HEK293 (cell line): ENCODE measurements around the gene ERMAP.

Experiments used
- CTCF ChIP-seq: fragments of 450-650 bp; formaldehyde crosslinking; IDR thresholded peaks from 2 replicates; pipeline ENCODE4 v1.5.1; 2016; ENCODE audit warnings: missing biosample characterization, missing genetic modification characterization
- GLIS1 ChIP-seq: fragments of 450-650 bp; formaldehyde crosslinking; IDR thresholded peaks from 2 replicates; pipeline ENCODE4 v1.5.1; 2016; ENCODE audit warnings: missing biosample characterization, missing genetic modification characterization
- REST ChIP-seq: fragments of 450-650 bp; formaldehyde crosslinking; IDR thresholded peaks from 2 replicates; pipeline ENCODE4 v1.5.1; 2016; ENCODE audit warnings: missing biosample characterization, missing genetic modification characterization
- SALL2 ChIP-seq: fragments of 450-650 bp; formaldehyde crosslinking; IDR thresholded peaks from 2 replicates; pipeline ENCODE4 v1.5.0; 2017; ENCODE audit warnings: missing biosample characterization, mild to moderate bottlenecking, missing genetic modification characterization, borderline replicate concordance
- SP2 ChIP-seq: fragments of 450-650 bp; formaldehyde crosslinking; IDR thresholded peaks from 2 replicates; pipeline ENCODE4 v1.5.1; 2016; ENCODE audit warnings: missing biosample characterization, missing genetic modification characterization
- WT1 ChIP-seq: fragments of 450-650 bp; formaldehyde crosslinking; IDR thresholded peaks from 2 replicates; pipeline ENCODE4 v1.5.1; 2016; ENCODE audit warnings: missing biosample characterization, missing genetic modification characterization
- ZNF114 ChIP-seq: fragments of 450-650 bp; formaldehyde crosslinking; IDR thresholded peaks from 2 replicates; pipeline ENCODE4 v1.5.0; 2017; ENCODE audit warnings: missing biosample characterization, missing genetic modification characterization
- ZNF19 ChIP-seq: fragments of 450-650 bp; formaldehyde crosslinking; IDR thresholded peaks from 2 replicates; pipeline ENCODE4; 2016; ENCODE audit warnings: missing biosample characterization, missing genetic modification characterization, low read depth
- ZNF239 ChIP-seq: fragments of 450-650 bp; formaldehyde crosslinking; IDR thresholded peaks from 2 replicates; pipeline ENCODE4 v1.5.1; 2016; ENCODE audit warnings: missing biosample characterization, missing genetic modification characterization
- ZNF274 ChIP-seq, 2 experiments: fragments of 200-500 bp in 1 of 2; fragments of 450-650 bp in 1 of 2; sonication (Bioruptor generic) in 1 of 2; formaldehyde crosslinking in 1 of 2; IDR thresholded peaks; 2 replicates each; pipeline versions ENCODE4 v1.5.1 to v1.6.1; 2014 to 2016; ENCODE audit warnings: borderline replicate concordance in 1 of 2, inconsistent platforms in 1 of 2, low read length in 1 of 2, missing biosample characterization in 1 of 2, missing genetic modification characterization in 1 of 2
- ZNF423 ChIP-seq: fragments of 450-650 bp; formaldehyde crosslinking; IDR thresholded peaks from 2 replicates; pipeline ENCODE4 v1.5.1; 2016; ENCODE audit warnings: missing biosample characterization, missing genetic modification characterization
- ZNF48 ChIP-seq: fragments of 450-650 bp; formaldehyde crosslinking; IDR thresholded peaks from 2 replicates; pipeline ENCODE4 v1.5.1; 2016; ENCODE audit warnings: missing biosample characterization, missing genetic modification characterization
- ZNF580 ChIP-seq: fragments of 450-650 bp; formaldehyde crosslinking; IDR thresholded peaks from 2 replicates; pipeline ENCODE4 v1.5.1; 2016; ENCODE audit warnings: missing biosample characterization, missing genetic modification characterization
- ZNF776 ChIP-seq: fragments of 450-650 bp; formaldehyde crosslinking; IDR thresholded peaks from 2 replicates; pipeline ENCODE4 v1.5.0; 2017; ENCODE audit warnings: missing biosample characterization, missing genetic modification characterization, borderline replicate concordance

GRCh38 chr1:42825036-42825851 lies 8.3 kb downstream of the ERMAP start:
- TF ChIP-seq CTCF = no peak
- no peak for TF ChIP-seq ZNF580
- no peak for TF ChIP-seq SP2
- TF ChIP-seq ZNF274 (IDR thresholded peaks at IDR 0.05; ENCODE audit: low read length) = no peak
- TF ChIP-seq ZNF274 (tag by site-specific recombination; IDR thresholded peaks at IDR 0.05; ENCODE audit: borderline replicate concordance) = no peak
- no peak for TF ChIP-seq ZNF19 (tag by site-specific recombination)
- no peak for TF ChIP-seq ZNF48 (tag by site-specific recombination)
- TF ChIP-seq ZNF114 (tag by site-specific recombination) = no peak
- no peak for TF ChIP-seq SALL2
- no peak for TF ChIP-seq ZNF239 (tag by site-specific recombination)
- TF ChIP-seq ZNF776 (tag by site-specific recombination) = no peak
- TF ChIP-seq REST (tag by site-specific recombination) = no peak
- TF ChIP-seq ZNF423 (tag by site-specific recombination) = no peak
- TF ChIP-seq GLIS1 (tag by site-specific recombination) = no peak
- no peak for TF ChIP-seq WT1 (tag by site-specific recombination)
